Hepatocyte (in vitro differentiated cells): ENCODE data around the gene FAR2. TPM values are rescaled to one million over a fixed set of nuclear protein-coding genes. Genes with fewer than 3 reads are reported as not detected.
"Not testable (repeated sequence)": the region's sequence is repeated elsewhere in the genome, so short reads cannot be mapped to it uniquely, and the experiment has no call there.

Experiments
- DNase-seq: peaks from one replicate; pipeline ENCODE4 v3.0.0-alpha.2; 2016; ENCODE audit warnings: low spot score
- H2AFZ ChIP-seq: fragments of 200-600 bp; sonication (generic); 2 replicates; pipeline ENCODE4 v1.6.0; 2016; ENCODE audit warnings: antibody characterized with exemption, mild to moderate bottlenecking
- H3K27ac ChIP-seq: fragments of 200-600 bp; sonication (generic); 2 replicates; pipeline ENCODE4 v1.5.1; 2016; ENCODE audit warnings: mild to moderate bottlenecking
- H3K27me3 ChIP-seq: fragments of 200-600 bp; sonication (generic); 2 replicates; pipeline ENCODE4 v1.6.1; 2016
- H3K36me3 ChIP-seq: fragments of 200-600 bp; sonication (generic); replicated peaks from 2 replicates; pipeline ENCODE4 v1.5.1; 2016; ENCODE audit warnings: low read depth; ENCODE audit not compliant: insufficient read depth
- H3K4me1 ChIP-seq: fragments of 200-600 bp; sonication (generic); 2 replicates; pipeline ENCODE4 v1.5.1; 2016; ENCODE audit warnings: mild to moderate bottlenecking, moderate library complexity; ENCODE audit not compliant: insufficient read depth
- H3K4me2 ChIP-seq: fragments of 200-600 bp; sonication (generic); 2 replicates; pipeline ENCODE4 v1.6.0; 2016
- H3K4me3 ChIP-seq: fragments of 200-600 bp; sonication (generic); 2 replicates; pipeline ENCODE4 v1.5.1; 2016; ENCODE audit warnings: mild to moderate bottlenecking
- H3K79me2 ChIP-seq: fragments of 200-600 bp; sonication (generic); 2 replicates; pipeline ENCODE4 v1.6.0; 2017; ENCODE audit warnings: mild to moderate bottlenecking
- H3K9me2 ChIP-seq: fragments of 200-600 bp; sonication (generic); replicated peaks from 2 replicates; pipeline ENCODE4 v1.6.0; 2017; ENCODE audit warnings: mild to moderate bottlenecking; ENCODE audit not compliant: insufficient read depth
- H3K9me3 ChIP-seq: fragments of 200-600 bp; sonication (generic); 2 replicates; pipeline ENCODE4 v1.5.1; 2016; ENCODE audit warnings: low read depth, mild to moderate bottlenecking
- H4K20me1 ChIP-seq: fragments of 200-600 bp; sonication (generic); 2 replicates; pipeline ENCODE4 v1.6.0; 2016; ENCODE audit warnings: mild to moderate bottlenecking; ENCODE audit not compliant: insufficient read depth, poor library complexity, severe bottlenecking
- EZH2 ChIP-seq: fragments of 200-600 bp; sonication (generic); IDR thresholded peaks from 2 replicates; pipeline ENCODE4 v1.6.1; 2016; ENCODE audit warnings: antibody characterized with exemption, mild to moderate bottlenecking, borderline replicate concordance
- EZH2phosphoT487 ChIP-seq: fragments of 200-600 bp; sonication (generic); IDR thresholded peaks from one replicate; pipeline ENCODE4 v1.6.1; 2018; ENCODE audit warnings: antibody characterized with exemption, mild to moderate bottlenecking, low read depth, moderate library complexity; ENCODE audit not compliant: unreplicated experiment, severe bottlenecking
- WGBS: methylation state at CpG from one replicate; pipeline ENCODE4 v1.1.6; 2016; ENCODE audit warnings: low lambda C conversion rate; ENCODE audit errors: missing lambda C conversion rate; 5-methylcytosine and 5-hydroxymethylcytosine counted together
- polyA plus RNA-seq: library from polyadenylated mRNA; unstranded; fragments of >200 nt; fragmentation: Nextera tagmentation; extraction: Ambion mirVana; gene quantifications from 2 replicates; pipeline ENCODE4 v1.2.1, GENCODE V29; 2016
- total RNA-seq: library from RNA; depleted of rRNA; stranded (reverse); fragments of >200 nt; gene quantifications from 2 replicates; pipeline ENCODE4 v1.2.3, GENCODE V29; 2014
- TF ChIP-seq, protein P1 (sequence below): fragments of 200-600 bp; sonication (generic); IDR thresholded peaks from 2 replicates; pipeline ENCODE4 v1.5.1; 2016; ENCODE audit warnings: antibody characterized with exemption, mild to moderate bottlenecking; ENCODE audit not compliant: poor library complexity

FAR2 gene
- total and polyA plus RNA-seq, 2 experiments from 2014 or later: 2.4 to 5.2 TPM

DNA sequence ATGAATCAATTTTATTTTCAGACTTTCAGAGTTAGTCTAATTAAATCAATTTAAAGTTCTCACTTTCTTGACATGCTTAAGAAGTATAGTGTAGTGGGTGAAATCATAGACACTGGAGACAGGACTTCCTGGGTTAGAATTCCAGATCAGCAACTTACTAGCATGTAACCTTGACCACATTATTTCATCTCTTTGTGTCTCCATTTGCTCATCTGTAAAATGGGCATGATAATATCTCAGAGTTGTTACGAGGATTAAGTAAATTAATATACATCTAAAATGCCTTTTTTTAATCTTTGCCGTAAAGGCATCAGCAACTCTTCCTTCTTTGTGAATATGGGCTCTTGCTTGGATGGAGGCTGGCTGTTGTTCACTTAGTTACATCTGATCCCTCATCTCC lies 233.2 kb downstream of the FAR2 start:
- H3K4me3 ChIP-seq: no peak overlapping the region
- no peak overlapping the region for H2AFZ ChIP-seq
- H3K4me1 ChIP-seq: no peaks in the 10 kb centered on the region
- peaks cover 30% of the 10 kb centered on the region for H3K79me2 ChIP-seq
- no peak overlapping the region for H3K4me2 ChIP-seq
- H3K9me2 ChIP-seq: no peaks in the 10 kb centered on the region
- H3K9me3 ChIP-seq: no peaks in the 10 kb centered on the region
- no peak for DNase-seq
- no peaks in the 10 kb centered on the region for H4K20me1 ChIP-seq
- no peak for TF ChIP-seq EZH2
- TF ChIP-seq, protein P1, sequence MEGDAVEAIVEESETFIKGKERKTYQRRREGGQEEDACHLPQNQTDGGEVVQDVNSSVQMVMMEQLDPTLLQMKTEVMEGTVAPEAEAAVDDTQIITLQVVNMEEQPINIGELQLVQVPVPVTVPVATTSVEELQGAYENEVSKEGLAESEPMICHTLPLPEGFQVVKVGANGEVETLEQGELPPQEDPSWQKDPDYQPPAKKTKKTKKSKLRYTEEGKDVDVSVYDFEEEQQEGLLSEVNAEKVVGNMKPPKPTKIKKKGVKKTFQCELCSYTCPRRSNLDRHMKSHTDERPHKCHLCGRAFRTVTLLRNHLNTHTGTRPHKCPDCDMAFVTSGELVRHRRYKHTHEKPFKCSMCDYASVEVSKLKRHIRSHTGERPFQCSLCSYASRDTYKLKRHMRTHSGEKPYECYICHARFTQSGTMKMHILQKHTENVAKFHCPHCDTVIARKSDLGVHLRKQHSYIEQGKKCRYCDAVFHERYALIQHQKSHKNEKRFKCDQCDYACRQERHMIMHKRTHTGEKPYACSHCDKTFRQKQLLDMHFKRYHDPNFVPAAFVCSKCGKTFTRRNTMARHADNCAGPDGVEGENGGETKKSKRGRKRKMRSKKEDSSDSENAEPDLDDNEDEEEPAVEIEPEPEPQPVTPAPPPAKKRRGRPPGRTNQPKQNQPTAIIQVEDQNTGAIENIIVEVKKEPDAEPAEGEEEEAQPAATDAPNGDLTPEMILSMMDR: no peak
- TF ChIP-seq EZH2phosphoT487: no peak
- no peaks in the 10 kb centered on the region for H3K36me3 ChIP-seq
- no peaks in the 10 kb centered on the region for H3K27me3 ChIP-seq
- 96% methylated on average over 2 of the region's 2 CpGs for WGBS
- no peak overlapping the region for H3K27ac ChIP-seq

DNA sequence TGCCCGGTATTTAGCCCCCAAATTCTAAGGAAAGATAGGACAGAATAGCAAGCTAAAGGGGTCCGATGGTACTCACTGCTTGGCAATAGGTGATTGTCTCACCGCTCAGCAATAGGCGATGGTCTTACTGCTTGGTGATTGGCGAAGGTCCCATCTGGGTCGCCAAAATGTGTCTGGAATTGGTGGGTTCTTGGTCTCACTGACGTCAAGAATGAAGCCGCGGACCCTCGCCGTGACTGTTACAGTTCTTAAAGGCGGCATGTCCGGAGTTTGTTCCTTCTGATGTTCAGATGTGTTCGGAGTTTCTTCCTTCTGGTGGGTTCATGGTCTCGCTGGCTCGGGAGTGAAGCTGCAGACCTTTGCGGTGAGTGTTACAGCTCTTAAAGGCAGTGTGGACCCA lies 236.1 kb downstream of the FAR2 start:
- H3K27me3 ChIP-seq, H4K20me1 ChIP-seq, H2AFZ ChIP-seq, H3K27ac ChIP-seq, H3K4me3 ChIP-seq, H3K79me2 ChIP-seq, H3K9me2 ChIP-seq, DNase-seq, H3K4me2 ChIP-seq, H3K36me3 ChIP-seq, H3K9me3 ChIP-seq, H3K4me1 ChIP-seq: not testable (repeated sequence)
- WGBS: 93% methylated on average over 17 of the region's 17 CpGs

Other genes with a start within 250 kb of the FAR2 start
- 68.7 and 114 TPM in 2 replicates for gene ERGIC2, start 231.9 kb downstream of the FAR2 start, total RNA-seq
- gene ERGIC2, start 231.9 kb downstream of the FAR2 start, polyA plus RNA-seq: 122 and 130 TPM in 2 replicates